COR-L47 (cell line): ENCODE results near the gene PWWP2B.
A peak's percentile ranks its signal among the peaks of the same experiment; 100 is the strongest.
"Not testable (repeated sequence)": the region's sequence is repeated elsewhere in the genome, so short reads cannot be mapped to it uniquely, and the experiment has no call there.

ENCODE experiments used
- DNase-seq: peaks from one replicate; lab custom pipeline; 2025; lab: John Stamatoyannopoulos, UW

The PWWP2B gene

DNA sequence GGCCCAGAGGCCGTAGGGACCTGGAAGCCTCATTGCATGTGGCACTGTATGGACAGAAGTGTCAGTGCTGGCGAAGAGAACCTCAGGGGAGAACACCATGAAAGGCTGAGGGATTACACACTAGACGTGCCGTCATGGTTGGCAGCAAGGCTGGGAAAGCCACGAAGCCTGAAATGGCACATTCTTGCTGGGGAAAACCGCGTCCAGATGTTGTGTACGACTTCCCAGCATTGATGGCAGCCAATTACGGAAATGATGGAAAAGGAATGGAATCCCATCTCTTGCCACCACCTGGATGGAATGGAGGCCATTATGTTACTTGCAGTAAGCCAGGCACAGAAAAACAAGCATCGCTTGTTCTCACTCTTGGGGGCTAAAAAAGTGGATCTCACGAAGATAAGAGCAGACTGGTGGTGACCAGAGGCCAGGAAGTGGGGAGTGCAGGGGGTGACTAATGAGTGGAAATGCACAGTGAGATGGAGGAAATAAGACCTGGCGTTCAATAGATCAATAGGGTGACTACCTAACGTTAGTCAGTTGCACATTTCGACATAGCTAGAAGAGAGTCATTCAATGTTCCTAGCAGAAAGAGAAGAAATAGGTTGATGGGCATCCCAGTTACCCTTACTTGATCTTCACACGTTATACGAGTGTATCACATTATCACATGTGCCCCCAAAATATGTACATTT, 14.6 kb upstream of the PWWP2B start:
- no peak for DNase-seq

DNA sequence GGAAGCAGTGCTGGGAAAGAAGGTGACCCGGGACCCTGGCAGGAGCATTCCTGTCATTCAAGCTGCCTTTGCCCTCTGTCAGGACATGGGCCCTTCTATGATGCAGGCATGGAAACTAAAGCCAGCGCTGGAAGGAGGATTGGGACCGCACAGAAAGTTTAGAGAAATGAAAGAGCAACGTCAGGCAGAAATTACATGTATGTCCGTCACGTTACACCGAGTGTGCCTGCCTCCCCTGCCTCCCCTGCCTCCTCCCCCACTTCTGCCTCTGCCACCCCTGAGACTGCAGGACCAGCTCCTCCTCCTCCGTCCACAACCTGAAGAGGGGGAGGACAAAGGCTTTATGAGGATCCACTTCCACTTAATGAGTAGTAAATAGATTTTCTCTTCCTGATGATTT, 13.9 kb upstream of the PWWP2B start:
- DNase-seq, result no peak

DNA sequence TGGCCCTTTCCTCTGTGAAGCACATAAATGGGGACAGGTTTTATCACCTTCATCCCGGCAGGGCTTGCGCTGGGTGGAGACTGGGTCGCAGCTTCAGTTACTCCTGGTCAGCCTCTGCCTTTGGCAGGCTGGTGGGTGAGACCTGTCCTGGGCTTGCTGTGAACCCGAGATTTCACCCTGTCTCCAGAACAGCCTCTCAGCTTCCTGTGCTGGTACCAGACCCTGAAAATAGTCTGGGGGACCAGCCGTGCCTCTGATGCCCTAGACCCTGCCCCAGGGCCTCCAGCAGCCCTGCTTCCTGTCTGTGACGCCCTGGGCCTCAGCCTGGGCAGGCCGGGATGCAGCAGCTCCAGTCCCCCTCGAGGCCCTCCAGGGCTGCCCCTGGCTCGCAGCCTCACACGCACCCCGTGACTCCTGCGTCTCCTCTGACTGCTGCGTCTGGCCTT, 13.2 kb upstream of the PWWP2B start:
- no peak for DNase-seq

DNA sequence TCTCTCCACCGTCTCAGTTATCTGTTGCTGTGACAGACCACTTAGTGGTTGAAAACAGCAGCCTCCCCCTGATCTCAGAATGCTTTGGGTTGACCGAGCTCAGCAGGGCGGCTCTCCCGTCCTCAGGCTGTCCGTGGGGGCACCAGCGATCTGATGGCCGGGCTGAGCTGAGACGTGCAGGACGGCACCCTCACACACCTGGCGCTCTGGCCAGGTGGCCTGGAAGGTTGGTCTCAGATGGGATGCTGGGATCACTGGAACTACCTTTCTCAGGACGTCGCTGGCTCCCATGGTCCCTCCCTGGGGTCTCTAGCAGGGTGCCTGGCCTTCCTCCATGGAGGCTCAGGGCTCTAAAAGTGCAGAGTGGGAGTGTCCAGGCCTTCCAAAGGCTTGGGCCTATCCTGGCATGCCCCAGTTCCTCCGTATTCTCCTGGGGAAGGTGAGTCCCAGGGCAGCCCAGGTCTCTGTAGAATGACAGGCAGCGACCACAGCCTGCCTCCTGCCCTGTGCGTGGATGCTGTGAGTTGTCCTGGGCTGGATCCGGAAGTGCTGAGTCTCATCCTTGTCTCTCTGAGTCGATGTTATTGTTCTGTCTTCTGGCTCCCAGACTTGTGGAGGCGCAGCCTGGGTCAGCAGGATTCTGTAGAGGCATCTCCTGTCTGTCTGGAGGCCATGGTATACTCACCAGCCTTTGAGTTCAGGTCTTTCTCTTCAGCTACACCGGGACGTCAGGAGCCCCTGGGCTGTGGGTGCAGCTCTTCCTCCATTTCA, 12.2 kb upstream of the PWWP2B start:
- no peak for DNase-seq

DNA sequence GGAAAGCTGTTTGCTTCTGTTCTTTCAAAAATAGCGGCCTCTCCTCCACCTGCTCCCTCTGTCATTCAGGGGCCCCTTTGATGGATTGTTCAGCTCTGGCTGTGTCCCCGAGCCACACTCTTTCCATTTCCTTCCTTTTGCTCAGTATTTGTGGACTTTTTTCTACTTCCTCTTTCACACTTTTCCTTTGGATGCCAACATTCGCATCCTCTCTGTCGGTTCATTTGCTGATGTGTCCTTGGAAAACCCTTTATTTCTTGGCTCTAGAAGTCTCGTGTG, 11.7 kb upstream of the PWWP2B start:
- no peak for DNase-seq

DNA sequence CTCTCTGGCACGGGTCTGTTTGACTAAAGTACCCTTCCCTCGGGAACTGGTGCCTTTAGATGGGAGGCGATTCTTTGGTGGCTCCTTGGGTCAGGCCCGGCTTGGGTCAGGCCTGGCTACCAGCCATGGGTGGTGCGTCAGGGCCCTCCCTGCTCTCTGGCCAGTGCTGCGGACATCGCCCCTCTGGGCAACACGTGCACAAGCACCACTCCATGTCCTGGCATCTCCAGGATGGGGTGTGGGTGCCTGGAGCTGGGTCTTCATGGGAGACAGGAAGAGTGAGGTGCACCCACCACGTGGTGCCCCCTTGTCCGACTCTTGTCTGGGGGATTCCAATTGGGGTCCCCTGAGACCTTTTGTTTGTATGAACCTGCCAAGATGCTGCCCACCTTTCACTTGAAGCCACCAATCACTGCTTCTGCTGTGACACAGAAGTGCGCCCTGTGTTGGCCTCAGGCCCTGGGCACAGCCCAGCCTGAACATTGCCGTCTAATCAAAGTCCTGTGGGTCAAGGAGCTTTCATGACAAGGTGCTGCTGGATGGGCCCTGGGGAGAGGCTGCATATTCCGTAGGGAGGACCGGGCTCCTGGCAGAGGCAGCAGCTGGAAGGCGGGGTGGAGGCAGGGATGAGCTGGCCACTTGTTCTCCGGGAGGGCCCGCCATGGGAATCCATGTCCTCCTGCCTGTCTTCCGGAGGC, 11.1 kb upstream of the PWWP2B start:
- no peak for DNase-seq

DNA sequence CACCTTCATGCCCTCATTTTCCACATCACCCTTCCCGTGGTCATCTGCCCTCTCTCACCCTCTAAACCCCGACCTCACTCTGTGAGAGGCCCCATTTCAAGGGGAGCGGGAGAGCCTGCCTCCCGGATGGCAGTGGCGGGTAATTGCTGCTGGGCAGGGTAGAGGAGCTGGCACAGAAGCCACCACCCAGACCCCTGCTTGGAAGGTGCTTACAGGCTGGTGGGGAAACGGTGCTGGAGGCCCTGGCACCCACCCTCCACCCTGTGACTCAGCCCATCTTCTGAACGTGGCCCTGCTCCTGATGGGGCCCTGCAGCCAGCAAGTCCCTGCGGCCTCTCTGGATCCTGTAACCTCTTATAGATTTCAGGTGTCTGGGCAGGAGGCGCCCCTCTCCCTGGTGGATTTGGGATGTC, 10.6 kb upstream of the PWWP2B start:
- DNase-seq, result no peak

DNA sequence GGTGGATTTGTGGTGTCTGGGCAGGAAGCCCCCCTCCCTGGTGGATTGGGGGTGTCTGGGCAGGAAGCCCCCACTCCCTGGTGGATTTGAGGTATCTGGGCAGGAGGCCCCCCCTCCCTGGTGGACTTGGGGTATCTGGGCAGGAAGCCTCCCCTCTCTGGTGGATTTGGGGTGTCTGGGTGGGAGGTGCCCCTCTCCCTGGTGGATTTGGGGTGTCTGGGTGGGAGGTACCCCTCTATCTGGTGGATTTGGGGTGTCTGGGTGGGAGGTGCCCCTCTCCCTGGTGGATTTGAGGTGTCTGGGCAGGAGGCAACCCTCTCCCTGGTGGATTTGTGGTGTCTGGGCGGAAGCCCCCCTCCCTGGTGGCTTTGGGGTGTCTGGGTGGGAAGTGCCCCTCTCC, 10.1 kb upstream of the PWWP2B start:
- not testable (repeated sequence) for DNase-seq

DNA sequence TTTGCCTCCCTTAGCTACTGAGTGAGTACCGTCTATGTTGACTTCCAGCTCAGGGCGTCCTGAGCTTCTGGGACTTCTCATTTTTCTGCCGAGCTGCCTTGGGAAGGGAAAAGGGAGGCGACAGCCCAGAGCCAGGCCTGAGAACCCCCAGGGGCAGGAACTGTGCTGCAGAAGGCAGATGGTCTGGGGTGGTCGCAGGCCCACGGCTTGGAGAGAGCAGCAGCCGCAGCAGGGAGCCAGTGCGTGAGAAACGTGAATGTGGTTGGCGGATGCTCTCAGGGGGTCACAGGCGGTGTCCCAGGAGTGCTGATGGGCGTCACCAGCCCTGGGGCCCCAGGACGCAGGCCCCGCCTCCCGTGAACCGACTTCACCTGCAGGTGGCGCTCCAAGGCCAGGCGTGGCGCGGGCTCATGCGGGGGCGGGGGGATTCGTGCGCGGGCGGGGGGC, 9.2 kb upstream of the PWWP2B start:
- peak; percentile 8 for DNase-seq

DNA sequence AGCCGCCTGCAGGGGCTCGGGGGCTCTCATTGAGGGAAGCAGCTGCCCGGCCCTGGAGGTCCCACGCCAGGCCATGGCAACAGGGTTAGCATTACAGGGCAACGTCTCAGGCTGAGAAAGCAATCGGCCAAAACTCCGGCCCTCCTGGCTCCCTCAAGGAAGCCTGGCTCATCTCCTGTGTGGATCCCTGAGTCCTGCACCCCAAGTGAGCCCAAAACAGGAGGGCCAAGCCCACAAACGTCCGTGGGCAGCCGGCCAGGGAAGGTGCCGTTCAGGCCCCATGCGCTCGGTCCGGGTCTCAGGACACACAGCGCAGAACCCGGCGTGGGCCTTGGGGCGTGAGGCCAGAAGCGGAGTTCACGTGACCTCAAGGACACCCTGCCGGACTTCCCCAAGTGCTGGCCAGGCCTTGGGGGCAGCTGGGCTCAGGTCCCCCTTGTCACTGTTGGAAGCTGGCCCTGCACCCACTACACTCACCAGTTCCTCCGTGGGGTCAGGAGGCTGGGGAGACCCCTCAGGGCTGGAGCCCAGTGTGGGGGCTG, 8.0 kb upstream of the PWWP2B start:
- DNase-seq, result no peak

DNA sequence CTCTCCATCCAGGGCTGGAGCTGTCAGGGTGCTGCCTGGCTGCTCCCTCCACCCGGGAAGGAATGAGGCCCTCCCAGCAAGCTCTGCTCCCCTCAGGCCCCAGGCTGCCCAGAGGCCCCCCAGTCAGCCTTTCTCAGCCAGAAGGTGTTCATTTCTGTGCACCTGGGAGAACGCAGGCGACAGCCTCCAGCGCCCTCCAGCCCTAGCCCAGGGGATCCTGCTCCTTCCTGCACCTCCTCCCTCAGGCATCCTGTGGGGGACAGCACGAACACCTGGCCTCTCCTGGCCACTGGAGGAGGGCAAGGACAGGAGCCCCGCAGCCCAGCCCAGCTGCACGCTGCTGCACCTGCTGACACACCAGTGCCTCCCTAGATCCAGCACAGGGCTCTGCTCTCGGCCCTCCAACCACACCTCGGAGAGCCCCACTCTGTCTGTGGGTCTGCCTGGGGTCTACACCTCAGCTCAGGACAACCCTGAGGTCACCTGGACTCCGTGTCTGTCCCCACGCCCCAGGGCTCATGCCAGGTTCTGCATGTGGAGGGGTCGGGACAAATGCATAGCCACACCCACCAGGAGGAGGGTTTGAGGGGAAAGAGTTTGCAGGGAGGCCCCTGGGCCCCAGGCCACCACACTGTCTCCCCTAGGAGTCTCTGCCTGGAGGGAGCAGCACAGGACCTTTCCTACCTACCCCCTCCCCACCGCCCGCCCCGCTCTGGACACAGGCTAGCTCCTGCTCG, 7.4 kb upstream of the PWWP2B start:
- DNase-seq, result peak; percentile 39

DNA sequence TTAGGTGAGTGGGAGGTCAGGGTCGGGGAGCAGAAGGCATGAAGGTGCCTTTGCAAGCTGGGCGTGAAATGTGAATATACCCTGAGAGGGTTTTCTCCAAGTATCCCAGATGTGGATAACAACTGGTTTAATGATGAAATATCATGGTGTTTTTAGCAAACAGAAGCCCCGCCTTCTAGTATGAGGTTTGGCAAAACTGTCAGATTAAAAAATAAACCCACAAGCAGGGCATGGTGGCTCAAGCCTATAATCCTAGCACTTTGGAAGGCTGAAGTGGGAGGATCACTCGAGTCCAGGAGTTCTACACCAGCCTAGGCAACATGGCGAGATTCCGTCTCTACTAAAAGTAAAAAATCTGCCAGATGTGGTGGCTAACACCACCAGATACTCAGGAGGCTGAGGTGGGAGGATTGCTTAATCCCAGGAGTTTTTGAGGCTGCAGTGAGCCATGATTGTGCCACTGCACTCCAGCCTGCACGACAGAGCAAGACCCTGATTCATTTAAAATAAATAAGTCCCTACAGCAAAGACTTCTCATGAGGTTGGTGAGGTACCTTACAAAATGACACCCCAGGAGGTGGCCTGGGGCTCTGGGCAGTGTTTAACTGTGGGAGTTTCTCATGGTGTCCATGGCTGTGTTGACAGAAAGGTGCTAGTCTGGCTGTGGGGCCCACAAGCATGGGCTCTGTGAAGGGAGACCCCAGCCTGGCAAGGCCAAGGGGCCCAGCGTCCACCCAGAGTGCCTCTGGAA, 6.7 kb upstream of the PWWP2B start:
- no peak for DNase-seq

DNA sequence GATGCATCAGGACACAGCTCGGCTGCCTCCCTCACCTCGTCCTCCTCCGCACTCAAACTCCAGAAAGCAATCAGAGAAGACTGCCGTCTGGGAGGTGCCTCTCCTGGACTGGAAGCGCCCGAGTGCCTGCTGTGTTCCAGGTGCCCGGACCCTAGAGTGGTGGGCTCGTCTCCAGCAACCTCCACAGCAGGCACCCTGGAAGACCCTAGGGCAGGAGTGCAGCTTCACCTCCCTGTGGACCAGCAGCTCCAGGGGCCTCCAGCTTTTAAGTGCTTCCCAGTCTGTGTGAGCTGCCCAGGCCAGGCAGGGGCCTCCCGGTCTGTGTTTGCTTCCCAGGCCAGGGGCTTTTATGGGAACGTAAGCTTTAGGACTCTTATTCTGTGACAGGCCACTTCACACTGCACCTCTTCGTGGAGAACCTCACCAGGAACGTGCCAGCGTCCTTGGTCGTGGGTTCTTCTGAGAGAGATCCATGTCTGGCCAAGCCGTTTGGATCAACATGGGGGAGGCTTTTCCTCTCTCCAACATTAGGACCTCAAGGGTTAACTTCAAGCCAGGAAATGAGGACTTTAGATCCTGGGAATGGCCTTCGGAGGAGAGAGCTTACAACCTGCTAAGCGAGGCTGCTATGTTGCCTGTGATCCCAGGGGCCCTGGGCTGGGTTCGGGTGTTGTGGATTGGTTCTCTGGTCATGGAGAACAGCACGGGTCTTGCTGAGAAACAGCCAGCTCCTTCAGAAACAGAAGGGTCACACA, 5.9 kb upstream of the PWWP2B start:
- DNase-seq, result no peak

DNA sequence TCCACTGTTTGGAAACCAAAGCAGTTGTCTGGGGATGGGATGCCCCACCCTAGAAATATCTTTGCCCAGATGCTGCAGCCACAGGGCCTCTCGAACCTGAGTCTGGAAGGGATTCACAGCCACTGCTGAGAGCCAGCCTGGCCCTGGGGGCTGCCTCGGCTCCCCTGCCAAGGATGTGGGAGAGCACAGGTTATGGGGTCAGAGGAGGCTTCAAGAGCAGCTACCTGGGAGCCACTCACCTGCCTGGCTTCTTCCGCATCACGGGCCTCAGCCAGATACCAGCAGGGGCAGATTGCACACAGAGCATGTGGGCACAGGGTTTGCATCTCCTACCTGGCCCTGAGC, 5.4 kb upstream of the PWWP2B start:
- no peak for DNase-seq

DNA sequence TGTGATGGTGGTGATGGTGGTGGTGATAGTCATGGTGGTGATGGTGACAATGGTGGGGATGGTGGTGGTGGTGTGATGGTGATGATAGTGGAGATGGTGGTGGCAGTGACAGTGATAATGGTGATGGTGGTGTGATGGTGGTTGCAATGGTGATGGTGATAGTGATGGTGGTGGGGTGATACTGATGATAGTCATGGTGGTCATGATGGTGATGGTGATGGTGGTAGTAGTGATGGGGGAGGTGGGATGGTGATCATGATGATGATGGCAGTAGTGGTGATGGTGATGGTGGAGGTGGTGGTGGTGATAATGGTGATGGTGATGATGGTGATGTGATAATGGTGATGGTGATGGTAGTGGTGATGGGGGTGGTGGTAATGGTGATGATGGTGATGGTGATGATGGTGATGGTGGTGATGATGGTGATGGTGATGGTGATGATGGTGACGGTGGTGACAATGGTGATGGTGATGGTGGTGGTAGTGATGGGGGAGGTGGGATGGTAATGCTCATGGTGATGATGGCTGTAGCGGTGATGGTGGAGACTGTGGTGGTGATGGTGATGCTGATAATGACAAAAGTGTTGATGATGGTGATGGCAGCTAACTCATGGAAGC, 4.7 kb upstream of the PWWP2B start:
- no peak for DNase-seq

DNA sequence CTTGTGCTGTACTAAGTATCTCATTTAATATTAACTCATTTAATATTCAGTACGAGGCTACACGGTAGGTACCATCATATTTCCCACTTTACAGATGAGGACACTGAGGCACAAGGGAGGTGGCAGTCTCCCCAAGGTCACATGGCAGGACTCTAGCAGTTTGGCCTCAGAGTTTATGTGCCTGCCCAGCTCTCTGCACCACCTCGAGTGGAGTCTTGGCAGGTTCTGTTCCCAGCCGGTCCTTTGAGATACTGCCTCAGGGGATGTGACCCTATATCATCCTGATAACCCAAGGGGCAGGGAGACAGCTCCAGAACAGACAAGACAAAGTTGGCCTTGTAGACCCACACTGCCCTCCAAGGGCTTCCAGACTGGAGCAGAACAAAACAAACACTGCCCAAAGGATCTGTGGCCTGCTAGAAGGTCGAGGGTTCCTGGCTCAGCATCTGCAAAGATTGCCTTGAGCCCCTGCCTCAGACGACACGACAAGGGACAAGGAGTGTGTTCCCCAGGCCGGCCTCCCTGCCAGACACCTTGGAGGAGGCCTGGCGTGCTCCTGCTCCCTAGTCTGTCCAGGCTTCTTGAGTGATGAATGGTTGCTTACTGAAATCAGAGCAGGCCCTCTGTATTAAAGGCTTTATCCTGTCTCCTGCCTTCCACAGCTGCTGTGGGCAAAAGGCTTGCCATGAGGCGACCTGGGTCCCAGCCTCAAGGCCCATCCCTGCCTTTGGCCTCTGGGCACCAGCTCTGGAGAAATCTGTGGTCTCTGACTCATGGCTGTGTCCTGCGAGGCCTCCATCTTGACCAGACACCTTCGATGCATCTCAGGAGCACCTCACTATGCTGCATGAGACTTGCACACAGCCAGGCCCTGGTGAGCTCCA, 3.9 kb upstream of the PWWP2B start:
- no peak for DNase-seq

DNA sequence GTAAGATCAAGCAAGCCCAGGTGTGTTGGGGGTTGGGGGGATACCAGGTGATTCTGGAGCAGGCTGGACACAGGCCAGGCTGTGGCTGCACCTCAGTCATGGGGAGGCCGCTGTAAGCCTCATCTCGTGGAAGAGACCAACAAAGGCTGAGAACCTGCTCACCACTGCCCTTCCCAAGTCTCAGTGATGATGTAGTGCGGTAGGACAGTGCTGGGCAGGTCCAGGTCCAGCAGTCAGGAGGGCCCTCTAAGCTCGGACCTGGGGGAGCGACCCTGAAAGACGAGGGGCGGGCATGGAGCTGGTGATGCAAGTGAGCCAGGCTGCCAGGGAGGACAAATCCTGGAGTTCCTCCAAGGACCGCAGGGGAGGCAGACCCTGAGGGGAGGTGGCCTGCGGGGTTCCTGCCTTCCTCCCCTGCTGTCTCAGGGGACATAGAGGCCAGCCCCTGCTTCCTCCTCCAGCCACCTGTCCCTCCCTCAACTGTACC, 3.3 kb upstream of the PWWP2B start:
- DNase-seq, result no peak

DNA sequence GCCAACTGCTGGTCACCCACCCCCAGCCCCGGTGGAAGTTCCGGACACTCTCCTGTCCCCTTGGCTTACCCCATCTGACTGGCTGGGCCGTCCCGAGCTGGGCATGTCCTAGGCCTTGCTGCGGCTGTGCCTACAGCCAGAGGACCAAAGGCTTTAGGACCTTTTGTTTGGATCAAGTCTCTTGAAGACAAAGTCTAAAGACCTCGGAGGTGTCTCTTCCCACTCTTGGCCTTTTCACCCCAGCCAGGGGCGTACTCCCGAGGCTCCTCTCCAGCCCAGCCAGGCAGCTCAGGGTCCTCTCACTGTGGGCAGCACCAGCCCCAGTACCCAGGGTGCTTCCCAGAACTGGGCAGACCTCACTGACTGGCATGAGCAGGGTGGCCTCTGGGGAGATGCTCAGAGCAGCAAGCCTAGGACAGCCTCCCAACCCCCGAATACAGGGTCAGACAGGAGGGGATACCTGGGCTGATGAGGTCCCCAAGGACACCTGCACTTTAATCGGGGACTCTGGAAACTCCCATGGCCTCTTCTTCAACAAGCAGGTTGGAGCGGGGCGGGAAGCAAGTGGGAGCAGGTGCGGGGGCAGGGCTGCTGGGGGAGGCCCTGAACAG, 2.7 kb upstream of the PWWP2B start:
- no peak for DNase-seq
